Effector CD4-positive, alpha-beta T cell (primary cell): ENCODE data around the gene CLEC17A.
"Not testable (repeated sequence)": the region's sequence is repeated elsewhere in the genome, so short reads cannot be mapped to it uniquely, and the experiment has no call there.

ENCODE experiments used
- DNase-seq: peaks from one replicate; pipeline ENCODE4 v3.0.0-alpha.2; 2020

The CLEC17A gene

DNA sequence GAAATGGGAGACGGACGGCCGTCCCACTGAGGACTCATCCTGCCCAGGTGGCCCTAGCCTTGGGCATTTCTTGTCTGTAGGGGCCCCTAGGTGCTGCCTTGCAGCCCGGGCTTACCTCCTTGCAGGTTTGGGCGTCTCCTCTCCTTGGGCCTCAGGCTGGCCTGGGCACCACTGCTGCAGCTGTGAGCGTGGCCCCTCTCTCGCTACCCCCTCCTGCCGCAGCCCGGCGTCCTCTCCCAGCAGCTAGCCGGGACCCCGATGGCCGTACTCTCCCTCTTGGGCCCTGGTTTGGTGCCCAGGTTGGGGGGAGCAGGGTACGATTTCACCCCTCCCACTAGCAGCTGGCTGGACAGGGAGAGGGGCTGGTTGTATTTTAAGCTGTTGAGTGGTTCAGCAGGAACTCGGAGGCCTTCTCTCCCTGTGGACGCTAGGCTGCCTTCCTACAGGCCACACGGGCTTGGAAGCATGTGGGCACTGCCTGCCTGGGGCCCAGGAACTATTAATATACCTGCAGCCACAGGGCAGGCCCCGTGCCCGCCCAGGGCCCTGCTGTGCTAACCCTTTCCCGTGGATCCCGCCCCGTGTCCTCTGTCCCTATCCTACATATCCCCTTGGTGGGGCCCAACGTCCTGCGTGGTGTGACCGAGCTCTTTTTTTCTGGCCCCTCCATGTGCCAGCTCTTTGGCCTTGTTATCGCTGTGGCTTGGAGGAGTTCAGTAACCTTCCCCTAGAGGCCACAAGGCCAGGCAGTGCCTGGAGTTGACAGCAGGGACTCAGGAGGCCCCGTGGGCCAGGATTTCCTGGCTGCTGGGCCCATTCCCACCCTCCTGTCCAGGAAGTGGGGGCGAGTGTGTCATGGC, 22.7 kb upstream of the CLEC17A start:
- no peak for DNase-seq

DNA sequence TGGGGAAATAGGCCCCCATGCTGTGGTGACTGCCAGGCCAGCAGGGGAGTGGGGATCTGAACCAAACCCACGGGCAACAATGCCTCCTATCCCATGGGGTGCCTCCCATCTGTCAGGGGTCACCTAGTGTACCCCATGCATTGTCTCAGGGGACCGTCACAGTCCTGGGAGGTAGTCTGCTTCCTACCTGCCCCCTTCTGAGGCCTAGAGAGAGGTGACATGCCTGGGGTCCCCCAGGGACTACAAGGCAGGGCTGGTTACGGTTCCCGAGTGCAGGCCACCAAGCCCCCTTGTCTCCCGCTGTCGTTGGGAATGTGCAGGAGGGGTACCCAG, 22.1 kb upstream of the CLEC17A start:
- no peak for DNase-seq

- DNase-seq = no peak
These were observed 21.6 kb upstream of the CLEC17A start for GRCh38 chr19:14561249-14561648.

- no peak for DNase-seq
These were observed 21.0 kb upstream of the CLEC17A start for GRCh38 chr19:14561847-14562351.

GRCh38 chr19:14562660-14563589, 20.0 kb upstream of the CLEC17A start:
- no peak for DNase-seq

DNA sequence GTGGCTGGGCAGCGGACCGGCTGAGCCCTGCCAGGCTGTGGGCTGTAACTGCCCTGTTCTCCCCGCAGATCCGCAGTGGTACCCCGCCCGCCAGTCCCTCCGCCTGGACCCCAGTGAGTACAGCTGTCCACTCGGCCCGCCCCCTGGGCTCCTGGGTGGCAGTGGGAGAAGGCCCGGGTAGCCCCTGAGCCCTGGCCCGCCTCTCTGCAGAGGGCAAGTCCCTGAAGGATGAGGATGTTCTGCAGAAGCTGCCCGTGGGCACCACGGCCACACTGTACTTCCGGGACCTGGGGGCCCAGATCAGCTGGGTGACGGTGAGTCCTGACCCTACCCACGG, 19.3 kb upstream of the CLEC17A start:
- DNase-seq = no peak

DNA sequence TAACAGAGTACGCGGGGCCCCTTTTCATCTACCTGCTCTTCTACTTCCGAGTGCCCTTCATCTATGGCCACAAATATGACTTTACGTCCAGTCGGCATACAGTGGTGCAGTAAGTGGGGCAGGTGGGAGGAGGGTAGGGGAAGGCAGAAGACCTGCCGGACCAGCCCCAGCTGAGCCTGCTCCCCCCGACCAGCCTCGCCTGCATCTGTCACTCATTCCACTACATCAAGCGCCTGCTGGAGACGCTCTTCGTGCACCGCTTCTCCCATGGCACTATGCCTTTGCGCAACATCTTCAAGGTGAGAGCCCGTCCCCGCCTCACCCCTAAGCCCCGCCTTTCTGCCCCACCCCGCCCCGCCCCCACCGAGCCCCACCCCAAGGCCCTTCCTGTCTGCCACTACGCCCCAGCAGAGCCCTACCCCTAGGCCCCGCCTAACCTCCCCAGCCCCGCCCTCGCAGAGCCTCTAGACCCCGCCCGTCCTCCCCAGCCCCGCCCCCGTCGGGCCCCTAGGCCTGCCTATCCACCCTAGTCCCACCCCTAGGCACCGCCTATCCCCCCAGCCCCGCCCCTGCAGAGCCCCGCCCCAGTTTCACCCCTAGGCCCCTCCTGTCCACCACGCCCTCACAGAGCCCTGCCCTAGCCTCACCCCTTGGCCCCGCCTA, 18.8 kb upstream of the CLEC17A start:
- no peak for DNase-seq

DNA sequence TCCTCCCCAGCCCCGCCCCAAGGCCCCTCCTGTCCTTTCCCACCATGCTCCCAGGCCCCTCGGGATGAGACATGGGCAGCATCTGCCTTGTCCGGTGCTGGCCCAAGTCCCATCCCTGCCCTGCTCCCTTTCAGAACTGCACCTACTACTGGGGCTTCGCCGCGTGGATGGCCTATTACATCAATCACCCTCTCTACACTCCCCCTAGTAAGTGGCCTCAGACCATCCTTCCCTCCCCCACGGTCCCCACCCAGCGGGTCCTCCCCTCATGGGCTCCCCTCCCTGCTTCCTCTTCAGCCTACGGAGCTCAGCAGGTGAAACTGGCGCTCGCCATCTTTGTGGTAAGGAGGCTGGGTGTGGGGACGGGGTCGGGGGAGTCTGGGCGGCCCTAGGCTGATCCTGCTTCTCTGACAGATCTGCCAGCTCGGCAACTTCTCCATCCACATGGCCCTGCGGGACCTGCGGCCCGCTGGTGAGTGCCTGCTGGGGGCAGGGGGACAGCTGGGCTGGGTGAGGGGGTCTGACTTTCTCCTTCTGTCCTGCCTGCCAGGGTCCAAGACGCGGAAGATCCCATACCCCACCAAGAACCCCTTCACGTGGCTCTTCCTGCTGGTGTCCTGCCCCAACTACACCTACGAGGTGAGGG, 18.1 kb upstream of the CLEC17A start:
- DNase-seq = not testable (repeated sequence)

DNA sequence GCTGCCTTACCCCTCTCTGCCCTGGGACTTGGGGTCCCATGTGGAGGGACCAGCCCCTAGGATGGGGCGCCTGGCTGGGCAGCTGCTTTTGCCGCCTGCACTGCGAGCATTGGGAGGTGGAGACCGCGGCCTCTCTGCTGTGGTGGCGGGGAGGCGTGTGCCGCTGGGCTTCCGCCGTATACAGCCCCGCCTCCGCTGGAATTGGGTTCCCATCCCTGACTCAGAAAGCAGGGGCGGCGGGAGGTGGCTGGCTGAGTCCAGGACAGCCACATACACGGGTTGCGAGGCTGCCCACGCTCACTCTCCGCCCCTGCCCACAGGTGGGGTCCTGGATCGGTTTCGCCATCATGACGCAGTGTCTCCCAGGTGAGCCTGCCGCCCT, 17.6 kb upstream of the CLEC17A start:
- DNase-seq = no peak

GRCh38 chr19:14565765-14566711, 16.8 kb upstream of the CLEC17A start:
- DNase-seq = no peak

GRCh38 chr19:14566712-14567077, 16.2 kb upstream of the CLEC17A start:
- no peak for DNase-seq

DNA sequence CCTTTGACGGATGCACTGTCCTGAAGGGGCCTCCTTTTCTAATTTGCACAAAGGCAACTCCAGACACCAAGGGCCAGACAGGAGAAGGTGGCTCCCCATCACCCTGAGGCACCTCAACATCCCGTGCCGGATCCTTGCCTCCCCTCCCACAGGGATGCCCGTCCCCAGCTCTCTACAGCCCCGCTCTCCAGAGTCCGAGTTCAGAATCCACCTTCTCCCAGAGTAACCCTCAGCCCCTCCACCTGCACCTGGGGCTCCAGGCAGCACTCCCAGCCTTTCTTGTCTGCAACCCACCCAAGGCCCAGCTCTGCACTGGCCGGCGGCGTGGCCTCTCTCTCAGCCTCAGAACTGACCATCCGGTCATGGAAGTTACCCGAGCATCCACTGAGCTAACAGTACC, 15.8 kb upstream of the CLEC17A start:
- no peak for DNase-seq

GRCh38 chr19:14570864-14571527, 11.9 kb upstream of the CLEC17A start:
- no peak for DNase-seq

DNA sequence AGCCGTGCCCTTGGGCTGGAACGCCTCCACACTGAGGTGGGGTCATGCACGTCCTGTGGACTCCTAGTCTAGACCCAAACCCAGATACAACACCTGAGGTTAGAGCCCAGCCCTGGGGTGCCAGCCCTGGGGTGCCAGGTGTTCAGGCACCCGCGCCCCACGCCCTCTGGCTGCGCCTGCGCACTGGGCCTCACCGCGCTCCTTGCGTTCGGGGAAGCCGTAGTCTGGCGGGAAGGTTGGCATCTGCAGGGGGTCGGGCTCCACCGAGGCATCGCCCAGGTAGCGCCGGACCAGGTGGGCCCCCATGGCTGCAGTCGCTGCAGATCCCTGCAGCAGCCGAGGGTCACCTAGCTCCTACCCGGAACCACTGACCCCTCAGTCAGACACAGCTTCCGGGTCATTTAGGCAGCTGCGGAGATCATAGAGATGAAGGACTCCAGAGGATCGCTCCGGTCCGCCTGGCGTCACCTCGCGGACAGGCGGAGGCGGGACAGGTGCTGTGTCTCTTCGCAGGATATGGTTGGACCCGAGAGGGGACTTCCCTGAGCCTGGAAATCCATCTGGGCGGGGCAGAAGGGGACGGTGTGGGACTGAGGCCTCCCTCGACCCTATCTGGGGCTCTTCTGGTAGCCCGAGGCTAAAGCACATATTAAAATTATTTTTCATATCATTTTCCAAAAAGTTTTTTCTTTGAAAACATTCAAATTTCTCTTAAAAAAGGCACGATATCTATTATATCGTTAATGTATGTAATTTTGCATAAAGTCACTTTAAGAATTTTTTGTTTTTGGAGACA, 11.0 kb upstream of the CLEC17A start, which contains the start of gene NDUFB7:
NDUFB7 (minus strand) TSS at position 372 of the 796 bp plus-strand sequence; CDS start at position 306, 66 bp downstream.
- peak; percentile 84 for DNase-seq

GRCh38 chr19:14575428-14575980, 7.4 kb upstream of the CLEC17A start:
- DNase-seq = no peak

DNA sequence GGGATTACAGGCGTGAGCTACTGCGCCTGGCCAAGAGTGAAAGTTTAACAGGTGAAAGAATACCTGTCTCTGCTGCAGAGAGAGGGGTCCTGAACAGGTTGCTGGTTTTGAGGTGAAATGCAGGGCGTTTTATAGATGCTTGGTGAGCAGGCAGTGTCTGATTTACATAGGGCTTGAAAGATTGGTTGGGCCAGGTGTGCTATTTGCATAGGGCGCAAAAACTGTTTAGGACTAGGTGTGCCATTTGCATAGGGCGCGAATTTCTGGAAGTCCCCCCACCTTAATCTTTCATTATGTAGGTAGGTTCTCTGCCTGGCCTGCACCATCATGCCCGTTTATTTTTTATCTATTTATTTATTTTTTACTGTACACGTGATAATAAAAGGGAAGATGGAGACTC, 6.5 kb upstream of the CLEC17A start:
- no peak for DNase-seq

DNA sequence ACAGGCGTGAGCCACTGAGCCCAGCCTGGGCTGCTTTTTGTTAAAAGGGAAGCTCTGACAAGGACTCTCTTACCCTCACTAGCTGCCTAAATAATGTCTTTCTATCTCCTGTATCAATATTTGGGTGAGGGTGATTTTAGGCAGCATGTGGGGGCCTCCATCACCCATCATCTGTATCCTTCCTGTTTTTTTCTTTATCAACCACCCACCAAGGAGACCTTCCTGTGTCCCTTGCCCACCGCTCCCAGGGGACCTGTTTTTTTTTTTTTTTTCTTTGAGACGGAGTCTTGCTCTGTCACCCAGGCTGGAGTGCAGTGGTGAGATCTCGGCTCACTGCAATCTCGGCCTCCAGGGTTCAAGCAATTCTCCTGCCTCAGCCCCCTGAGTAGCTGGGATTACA, 5.6 kb upstream of the CLEC17A start:
- no peak for DNase-seq

GRCh38 chr19:14577885-14578427, 4.9 kb upstream of the CLEC17A start:
- DNase-seq = no peak

GRCh38 chr19:14580623-14581237, 2.2 kb upstream of the CLEC17A start:
- no peak for DNase-seq
